HAP-1 (cell line): ENCODE measurements around the gene RELCH.

ENCODE experiments used
- DNase-seq, 2 experiments: peaks; one replicate each; pipeline ENCODE4 v3.0.0-alpha.2; 2016 to 2020; ENCODE audit warnings: low spot score in 2 of 2
- H3K27me3 ChIP-seq: fragments of 250-450 bp; sonication (Bioruptor Pico); 2 replicates; pipeline ENCODE4 v1.5.1; 2020; ENCODE audit warnings: low read depth, mild to moderate bottlenecking, moderate library complexity
- H3K36me3 ChIP-seq: fragments of 250-450 bp; sonication (Bioruptor Pico); replicated peaks from 2 replicates; pipeline ENCODE4 v1.5.1; 2020; ENCODE audit warnings: mild to moderate bottlenecking
- H3K4me1 ChIP-seq: fragments of 250-450 bp; sonication (Bioruptor Pico); 2 replicates; pipeline ENCODE4 v1.5.1; 2020; ENCODE audit warnings: mild to moderate bottlenecking
- H3K4me3 ChIP-seq: fragments of 250-450 bp; sonication (Bioruptor Pico); 2 replicates; pipeline ENCODE4 v1.5.1; 2020; ENCODE audit warnings: mild to moderate bottlenecking, moderate library complexity
- H3K9me3 ChIP-seq: fragments of 250-450 bp; sonication (Bioruptor Pico); 2 replicates; pipeline ENCODE4 v1.5.1; 2020; ENCODE audit warnings: mild to moderate bottlenecking, moderate library complexity
- in situ Hi-C: fragments of 300-500 bp; cut with MboI; formaldehyde crosslinking; loops from 3 replicates; pipeline ENCODE4 v1.14.3; 2020; ENCODE audit warnings: low sequenced_read_pairs, inconsistent platforms, mixed read lengths

Gene RELCH

DNA sequence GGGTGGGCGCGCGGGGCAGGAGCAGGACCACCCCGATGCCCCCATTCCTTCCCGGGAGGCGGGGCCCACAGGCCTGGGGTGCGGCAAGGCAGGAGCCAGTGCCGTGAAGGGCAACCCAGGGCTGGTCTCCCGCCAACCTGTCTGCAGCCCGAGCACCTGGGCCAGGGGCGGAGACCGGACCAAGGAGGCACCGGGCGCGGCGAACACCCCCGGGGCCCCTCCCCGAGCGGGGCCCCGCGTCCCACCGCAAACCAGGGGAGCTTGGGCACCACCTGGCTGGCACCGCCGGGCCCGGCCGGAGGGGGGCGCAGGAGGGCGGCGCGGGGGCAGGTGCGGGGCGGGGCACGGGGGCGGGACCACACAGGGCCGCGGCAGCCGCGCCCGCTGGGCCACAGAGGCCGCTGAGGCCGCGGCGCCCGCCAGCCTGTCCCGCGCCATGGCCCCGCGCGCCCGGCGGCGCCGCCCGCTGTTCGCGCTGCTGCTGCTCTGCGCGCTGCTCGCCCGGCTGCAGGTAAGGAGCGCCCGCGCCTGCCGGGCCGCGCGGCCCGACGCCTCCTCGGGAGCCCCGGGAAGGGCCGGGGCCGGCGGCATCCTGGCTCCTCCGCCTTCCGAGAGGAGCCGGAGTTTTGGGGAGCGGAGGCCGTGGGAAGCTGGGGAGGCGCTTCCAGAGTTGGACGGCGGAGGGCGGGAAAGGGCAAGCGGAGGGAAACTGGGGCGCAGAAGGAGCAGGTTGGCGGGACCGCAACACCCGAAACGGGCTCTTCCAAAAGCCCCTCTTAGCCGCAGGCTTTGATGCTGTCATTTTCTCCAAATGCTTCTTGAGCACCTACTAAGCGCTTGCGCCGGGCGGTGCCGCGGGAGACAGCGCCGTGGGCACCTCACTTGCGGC, 138.1 kb downstream of the RELCH start, which contains the start of gene TNFRSF11A:
Gene TNFRSF11A (plus strand): TSS at position 394 of the 889 bp plus-strand sequence. CDS start 43 bp downstream, at position 437.
- in situ Hi-C loops, result no loop called here
- peak within 1 kb of the TSS; percentile 67 for H3K4me3 ChIP-seq
- H3K36me3 ChIP-seq, result no peaks in the 10 kb centered on the region; the same call in 1 of the 2 replicates
- H3K27me3 ChIP-seq, result no peaks in the 10 kb centered on the region
- peaks cover 51% of the 10 kb centered on the region for H3K4me1 ChIP-seq
- DNase-seq, result peak; percentile 55 to 81
- H3K9me3 ChIP-seq, result no peaks in the 10 kb centered on the region

DNA sequence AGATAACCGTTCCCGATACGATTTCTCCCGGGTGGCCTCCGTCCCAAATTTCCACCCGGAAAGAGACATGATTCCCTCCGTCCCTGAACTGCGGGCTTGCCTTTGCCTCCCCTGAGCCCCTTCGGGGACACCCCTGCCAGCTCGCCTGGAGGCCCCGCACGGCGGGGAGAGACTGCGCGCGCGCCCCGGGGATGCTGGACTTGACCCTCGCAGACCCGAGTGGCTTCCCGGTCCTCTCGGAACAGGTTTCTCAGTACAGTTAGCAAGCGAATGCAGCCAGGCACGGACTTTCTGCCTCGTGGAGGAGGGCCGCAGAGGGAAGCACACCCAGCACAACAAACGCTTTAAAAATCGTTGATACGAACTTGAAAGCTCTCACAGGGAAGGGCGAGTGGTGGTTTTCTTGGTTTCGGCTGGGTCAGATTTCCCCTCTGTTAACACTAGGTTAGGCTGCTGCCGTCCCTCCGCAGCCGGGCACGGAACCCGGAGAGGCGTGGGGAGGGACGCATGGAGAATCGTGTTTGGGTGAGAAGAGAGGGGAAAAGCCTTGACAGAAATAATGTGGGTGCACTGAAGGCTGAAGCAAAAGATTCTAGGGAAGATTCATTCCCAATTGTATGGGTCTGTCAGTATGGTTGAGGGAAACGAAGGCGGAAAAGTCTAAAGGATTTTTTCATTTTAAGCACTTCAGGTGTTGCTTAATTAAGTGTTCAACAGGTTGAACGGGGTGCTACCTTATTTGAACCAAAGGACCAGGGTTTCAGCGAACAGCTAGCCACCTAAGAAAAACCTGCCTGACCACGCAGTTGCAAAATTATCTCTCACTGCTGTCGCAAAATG, 139.0 kb downstream of the RELCH start:
- no peaks in the 10 kb centered on the region for H3K9me3 ChIP-seq
- in situ Hi-C loops, result no loop called here
- H3K27me3 ChIP-seq, result no peaks in the 10 kb centered on the region
- H3K4me3 ChIP-seq, result peak overlapping the region; percentile 67
- peak in 1 of 2 experiments; percentile 55 for DNase-seq
- no peaks in the 10 kb centered on the region; the same call in 1 of the 2 replicates for H3K36me3 ChIP-seq
- peaks cover 49% of the 10 kb centered on the region for H3K4me1 ChIP-seq

DNA sequence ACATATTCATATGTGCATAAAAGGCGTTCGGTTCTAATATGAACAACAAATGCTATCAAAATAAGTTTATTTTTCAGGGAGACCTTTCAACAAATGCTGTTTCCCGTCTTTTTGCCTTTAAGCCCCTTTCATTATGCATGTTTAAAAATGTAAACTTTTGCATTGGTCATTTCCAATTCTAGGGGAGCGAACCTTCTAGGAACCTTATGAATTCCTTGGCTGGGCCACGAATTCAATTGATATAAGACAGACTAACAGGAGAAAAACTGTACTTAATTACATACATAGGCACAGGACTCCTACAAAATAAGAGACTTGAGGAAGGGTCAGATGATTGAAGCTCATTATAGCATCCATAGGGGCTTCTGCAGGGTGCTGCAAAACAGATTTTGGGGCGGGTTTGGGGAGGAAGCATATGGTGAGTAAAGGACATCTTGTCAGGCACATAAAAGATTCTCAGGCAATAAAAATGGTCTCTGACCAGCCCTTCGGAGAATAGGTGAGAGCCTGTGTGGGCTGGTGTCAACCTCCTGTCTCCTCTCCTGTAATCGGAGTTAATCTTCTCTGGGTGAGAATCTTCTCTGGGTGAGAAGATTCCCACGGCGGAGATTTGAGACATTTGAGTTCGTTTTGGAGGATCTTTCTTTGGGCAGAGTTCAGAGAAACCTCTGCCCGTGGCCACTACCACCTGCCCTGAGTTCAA, 139.7 kb downstream of the RELCH start:
- peak overlapping the region; percentile 67 for H3K4me3 ChIP-seq
- no peaks in the 10 kb centered on the region for H3K9me3 ChIP-seq
- no peaks in the 10 kb centered on the region; the same call in 1 of the 2 replicates for H3K36me3 ChIP-seq
- peaks cover 41% of the 10 kb centered on the region for H3K4me1 ChIP-seq
- H3K27me3 ChIP-seq, result no peaks in the 10 kb centered on the region
- in situ Hi-C loops, result no loop called here
- no peak for DNase-seq

DNA sequence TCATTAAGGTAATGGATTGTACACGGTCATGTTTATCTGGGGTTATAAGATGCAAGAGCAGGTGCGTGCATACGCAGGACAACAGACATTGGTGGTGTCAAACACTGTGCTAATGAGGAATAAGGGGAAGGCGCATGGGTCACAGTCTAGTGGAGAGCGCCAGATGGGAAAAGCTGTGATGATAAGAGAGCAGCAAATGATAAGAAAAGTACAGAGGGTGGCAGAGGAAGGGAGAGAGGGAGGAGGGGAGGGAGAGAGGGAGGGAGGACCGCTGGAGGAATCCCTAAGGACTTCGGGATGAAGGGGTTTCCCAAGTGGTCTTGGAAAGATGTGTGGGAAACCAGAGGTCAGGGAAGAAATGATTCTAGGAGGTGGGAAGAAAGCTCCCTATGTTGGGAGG, 140.9 kb downstream of the RELCH start:
- H3K4me1 ChIP-seq, result peaks cover 34% of the 10 kb centered on the region
- in situ Hi-C loops, result no loop called here
- H3K9me3 ChIP-seq, result no peaks in the 10 kb centered on the region
- H3K27me3 ChIP-seq, result no peaks in the 10 kb centered on the region
- no peak overlapping the region for H3K4me3 ChIP-seq
- no peaks in the 10 kb centered on the region; the same call in 1 of the 2 replicates for H3K36me3 ChIP-seq
- no peak for DNase-seq

DNA sequence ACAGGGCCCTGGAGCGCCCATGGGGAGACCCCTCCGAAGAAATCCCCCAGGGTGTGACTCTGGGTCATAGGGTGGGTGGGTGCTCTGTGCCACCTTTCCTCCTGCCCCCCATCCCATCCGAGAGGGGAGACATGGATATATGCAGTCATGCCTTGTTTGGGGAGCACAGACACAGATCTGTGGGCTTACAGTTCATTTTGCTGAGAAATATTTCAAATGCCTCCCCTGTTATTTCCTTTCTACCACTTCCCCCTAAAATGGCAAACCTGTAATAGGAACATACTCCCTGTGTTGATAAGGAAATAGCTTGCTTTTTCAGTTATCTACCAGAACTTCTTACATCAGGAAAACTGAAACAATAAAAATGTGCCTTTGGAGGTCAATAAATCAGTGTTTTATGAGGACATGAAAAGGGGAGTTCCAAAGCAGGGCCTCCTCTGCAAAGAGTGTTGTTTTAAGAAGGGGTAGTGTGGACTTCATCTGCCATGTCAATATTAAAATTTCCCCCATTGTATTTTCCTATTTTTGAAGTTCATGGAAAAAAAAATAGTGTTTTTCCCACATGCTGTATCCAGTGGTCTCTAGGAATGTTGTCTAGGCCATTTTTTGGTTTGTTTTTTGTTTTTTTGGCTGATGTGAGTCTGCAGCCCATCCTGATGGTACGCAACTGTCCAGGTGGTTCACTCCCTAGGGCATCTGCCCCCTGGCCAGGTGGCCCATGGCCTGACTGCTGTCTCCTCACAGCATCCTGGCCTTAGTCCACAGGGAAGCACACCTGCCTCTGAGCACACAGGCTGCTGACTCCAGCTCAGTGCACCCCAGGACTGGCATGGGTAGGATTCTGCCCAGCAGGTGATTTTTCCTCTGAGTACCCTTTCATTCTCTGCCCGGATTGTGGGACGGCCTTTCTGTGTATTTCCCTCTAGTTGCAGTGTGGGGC, 141.8 kb downstream of the RELCH start:
- Histone ChIP-seq H3K4me3 (no peak overlapping the region), H3K9me3 (no peaks in the 10 kb centered on the region), H3K4me1 (peaks cover 25% of the 10 kb centered on the region), H3K36me3 (no peaks in the 10 kb centered on the region; the same call in 1 of the 2 replicates), H3K27me3 (no peaks in the 10 kb centered on the region)
- no peak for DNase-seq
- in situ Hi-C loops, result no loop called here

DNA sequence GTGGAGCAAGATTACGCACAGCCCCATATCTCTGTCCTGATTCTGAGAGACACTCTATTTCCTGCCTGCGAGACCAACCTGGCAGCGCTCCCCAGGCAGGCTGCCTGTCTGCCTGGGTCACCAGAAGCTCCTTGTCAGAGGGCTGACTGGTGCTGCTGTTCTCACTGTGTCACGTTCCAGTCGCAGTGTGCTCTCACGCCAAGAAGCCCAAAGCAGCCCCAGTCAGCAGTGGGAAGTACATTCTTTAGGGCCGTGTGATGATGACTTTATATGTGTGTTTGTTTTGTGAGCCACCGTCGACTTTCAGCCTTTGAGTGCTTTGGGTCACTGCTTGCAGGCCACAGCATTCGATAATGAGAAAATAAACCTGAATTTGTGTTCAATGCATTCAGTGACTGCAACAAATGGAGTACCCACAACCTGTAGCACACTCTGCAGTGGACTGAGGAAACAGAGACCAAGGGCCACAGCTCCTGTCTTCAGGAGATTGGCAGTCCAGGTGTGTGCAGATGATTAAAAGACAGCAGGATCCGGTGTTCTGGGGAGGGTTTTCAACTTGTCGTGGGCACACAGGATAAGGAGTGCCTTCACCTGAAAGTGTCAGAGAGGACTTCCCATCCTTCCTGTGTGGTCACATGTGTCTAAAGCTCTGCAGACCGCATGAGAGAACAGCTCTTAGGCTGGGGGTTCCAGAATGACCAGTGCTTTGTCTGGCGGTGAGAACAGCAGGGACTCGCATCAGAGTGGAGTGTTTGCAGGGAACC, 142.8 kb downstream of the RELCH start:
- no peak overlapping the region for H3K4me3 ChIP-seq
- no peaks in the 10 kb centered on the region for H3K9me3 ChIP-seq
- no peaks in the 10 kb centered on the region for H3K27me3 ChIP-seq
- in situ Hi-C loops, result no loop called here
- peaks cover 15% of the 10 kb centered on the region for H3K4me1 ChIP-seq
- DNase-seq, result no peak
- no peaks in the 10 kb centered on the region; the same call in 1 of the 2 replicates for H3K36me3 ChIP-seq

DNA sequence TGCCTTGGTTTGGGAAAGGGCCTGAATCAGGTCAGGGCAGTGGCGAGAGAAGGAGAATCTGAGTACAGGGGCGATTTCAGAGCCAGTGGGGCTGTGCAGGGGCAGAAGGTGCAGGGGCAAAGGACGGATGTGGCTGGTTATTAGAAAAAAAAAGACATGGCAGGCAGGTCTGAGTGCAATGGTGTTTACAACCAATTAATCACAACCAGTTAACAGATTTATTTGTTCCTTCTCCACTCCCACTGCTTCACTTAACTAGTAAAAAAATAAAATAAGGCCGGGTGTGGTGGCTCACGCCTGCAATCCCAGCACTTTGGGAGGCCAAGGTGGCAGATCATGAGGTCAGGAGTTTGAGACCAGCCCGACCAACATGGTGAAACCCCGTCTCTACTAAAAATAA, 143.6 kb downstream of the RELCH start:
- Histone ChIP-seq H3K4me1 (peaks cover 15% of the 10 kb centered on the region), H3K4me3 (no peak overlapping the region), H3K9me3 (no peaks in the 10 kb centered on the region), H3K36me3 (no peaks in the 10 kb centered on the region; the same call in 1 of the 2 replicates), H3K27me3 (no peaks in the 10 kb centered on the region)
- in situ Hi-C loops, result no loop called here
- DNase-seq, result no peak

DNA sequence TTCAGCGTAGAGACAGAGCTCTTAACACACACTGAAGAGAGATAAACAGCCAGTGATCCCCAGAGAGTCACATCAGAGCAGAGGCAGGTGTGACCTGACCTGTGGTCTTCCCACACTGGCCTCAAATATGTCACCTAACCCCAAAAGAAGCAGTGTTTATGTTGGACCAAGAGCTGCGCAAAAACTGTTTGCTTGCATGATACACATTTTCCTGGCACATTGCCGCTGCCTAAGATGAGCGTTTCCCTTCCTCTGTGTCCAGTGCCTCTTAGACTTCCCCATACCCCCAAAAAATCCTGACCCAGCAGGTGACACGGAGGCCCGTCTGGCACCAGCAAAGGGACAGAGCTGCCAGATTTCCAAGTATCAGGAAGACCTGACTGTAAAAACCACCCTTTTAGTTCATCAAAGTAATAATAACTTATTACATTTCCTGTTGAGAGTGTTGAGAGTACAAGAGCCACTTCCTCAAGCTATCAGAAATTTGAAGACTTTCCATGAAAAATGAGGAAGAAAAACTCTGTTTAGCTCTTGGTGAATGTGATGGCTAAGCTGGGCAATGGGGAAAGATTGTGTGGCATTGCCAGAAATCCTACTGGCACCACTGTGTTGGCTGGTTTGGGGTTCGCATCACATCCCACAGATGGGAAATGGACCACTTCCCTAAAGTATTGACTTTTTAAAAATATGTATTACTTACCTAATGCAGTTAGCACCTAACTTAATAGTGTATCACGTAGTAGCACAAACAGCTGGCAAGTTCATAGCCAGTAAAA, 144.7 kb downstream of the RELCH start:
- peaks cover 16% of the 10 kb centered on the region for H3K4me1 ChIP-seq
- in situ Hi-C loops, result no loop called here
- H3K4me3 ChIP-seq, result no peak overlapping the region
- no peak for DNase-seq
- H3K9me3 ChIP-seq, result no peaks in the 10 kb centered on the region
- no peaks in the 10 kb centered on the region for H3K27me3 ChIP-seq
- no peaks in the 10 kb centered on the region; the same call in 1 of the 2 replicates for H3K36me3 ChIP-seq

DNA sequence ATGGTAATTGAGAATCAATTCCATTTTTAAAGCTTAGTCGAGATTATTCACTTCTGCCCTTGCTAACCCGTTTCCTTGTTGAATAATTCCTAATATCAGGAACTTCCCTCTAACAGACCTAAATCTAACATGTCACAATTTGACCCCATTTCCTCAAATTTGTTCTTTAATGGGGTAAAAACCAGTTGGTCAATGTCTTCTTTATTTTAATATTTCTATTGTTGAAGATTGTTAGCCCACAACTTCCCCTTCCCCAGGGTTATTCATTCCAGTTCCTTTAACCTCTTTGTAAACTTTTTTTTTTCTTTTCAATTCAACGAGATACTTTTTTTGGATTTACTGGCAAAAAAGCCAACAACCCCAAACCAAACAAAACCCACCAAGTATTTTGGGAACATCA, 145.4 kb downstream of the RELCH start:
- in situ Hi-C loops, result no loop called here
- H3K4me1 ChIP-seq, result peaks cover 13% of the 10 kb centered on the region
- DNase-seq, result no peak
- no peak overlapping the region for H3K4me3 ChIP-seq
- H3K36me3 ChIP-seq, result no peaks in the 10 kb centered on the region; the same call in 1 of the 2 replicates
- H3K27me3 ChIP-seq, result no peaks in the 10 kb centered on the region
- no peaks in the 10 kb centered on the region for H3K9me3 ChIP-seq

DNA sequence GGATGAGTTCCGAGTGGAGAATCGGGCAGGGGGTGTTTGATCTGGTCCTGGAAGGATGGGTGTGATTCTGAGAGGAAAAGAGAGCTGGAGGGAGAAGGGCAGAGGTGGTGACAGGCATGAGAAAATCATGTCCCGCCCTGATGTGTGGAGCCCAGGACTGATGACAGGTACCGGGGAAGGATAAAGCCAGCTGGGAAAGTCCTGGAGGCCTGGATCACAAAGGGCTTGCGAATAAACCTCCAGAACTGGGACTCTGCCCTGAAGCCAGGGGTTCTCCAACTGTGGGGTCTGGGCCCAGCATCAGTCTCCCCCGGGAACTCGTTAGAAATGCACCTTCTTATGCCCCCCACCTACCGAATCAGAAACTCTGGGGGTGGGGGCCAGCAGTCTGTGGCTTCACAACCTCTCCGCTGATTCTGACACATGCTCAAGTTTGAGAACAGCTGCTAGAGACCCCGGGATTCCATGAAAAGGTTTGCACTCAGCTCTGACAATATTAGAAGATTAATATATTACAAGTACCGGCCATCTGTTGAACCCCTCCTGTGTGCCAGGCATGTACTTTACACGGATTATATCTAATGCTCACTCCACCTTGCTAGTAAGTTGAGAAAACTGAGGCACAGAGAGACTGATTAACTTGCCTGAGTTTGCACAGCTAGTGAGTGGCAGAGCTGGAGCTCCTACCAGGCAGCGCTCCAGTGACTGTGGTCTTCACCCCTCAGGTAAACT, 146.1 kb downstream of the RELCH start:
- no peaks in the 10 kb centered on the region for H3K9me3 ChIP-seq
- DNase-seq, result no peak
- no peaks in the 10 kb centered on the region; the same call in 1 of the 2 replicates for H3K36me3 ChIP-seq
- in situ Hi-C loops, result no loop called here
- peaks cover 11% of the 10 kb centered on the region for H3K4me1 ChIP-seq
- no peak overlapping the region for H3K4me3 ChIP-seq
- no peaks in the 10 kb centered on the region for H3K27me3 ChIP-seq

DNA sequence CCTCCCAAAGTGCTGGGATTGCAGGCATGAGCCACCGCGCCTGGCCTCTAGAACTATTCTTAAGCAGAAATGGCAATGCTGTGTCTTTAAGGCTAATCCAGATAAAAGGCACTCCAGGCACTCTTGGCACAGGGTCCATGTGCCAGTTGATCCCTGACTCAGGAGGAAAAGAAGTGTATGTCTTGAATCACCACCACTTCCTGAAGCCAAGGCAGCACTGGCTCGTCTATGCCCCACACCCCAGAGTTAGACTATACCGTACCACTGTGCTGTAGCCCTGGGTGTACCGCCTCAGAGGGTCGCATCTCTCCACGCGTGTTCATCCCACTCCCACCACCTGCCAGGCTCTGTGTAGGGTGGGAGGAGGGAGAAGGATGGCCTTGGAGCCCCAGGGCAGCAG, 147.1 kb downstream of the RELCH start:
- Histone ChIP-seq H3K36me3 (no peaks in the 10 kb centered on the region; the same call in 1 of the 2 replicates), H3K9me3 (no peaks in the 10 kb centered on the region), H3K4me1 (peaks cover 8% of the 10 kb centered on the region), H3K27me3 (no peaks in the 10 kb centered on the region), H3K4me3 (no peak overlapping the region)
- in situ Hi-C loops, result no loop called here
- DNase-seq, result no peak
